ENCODE results near the gene MEGF11.
"Not testable (repeated sequence)": the region's sequence is repeated elsewhere in the genome, so short reads cannot be mapped to it uniquely, and the experiment has no call there.

Gene MEGF11

DNA sequence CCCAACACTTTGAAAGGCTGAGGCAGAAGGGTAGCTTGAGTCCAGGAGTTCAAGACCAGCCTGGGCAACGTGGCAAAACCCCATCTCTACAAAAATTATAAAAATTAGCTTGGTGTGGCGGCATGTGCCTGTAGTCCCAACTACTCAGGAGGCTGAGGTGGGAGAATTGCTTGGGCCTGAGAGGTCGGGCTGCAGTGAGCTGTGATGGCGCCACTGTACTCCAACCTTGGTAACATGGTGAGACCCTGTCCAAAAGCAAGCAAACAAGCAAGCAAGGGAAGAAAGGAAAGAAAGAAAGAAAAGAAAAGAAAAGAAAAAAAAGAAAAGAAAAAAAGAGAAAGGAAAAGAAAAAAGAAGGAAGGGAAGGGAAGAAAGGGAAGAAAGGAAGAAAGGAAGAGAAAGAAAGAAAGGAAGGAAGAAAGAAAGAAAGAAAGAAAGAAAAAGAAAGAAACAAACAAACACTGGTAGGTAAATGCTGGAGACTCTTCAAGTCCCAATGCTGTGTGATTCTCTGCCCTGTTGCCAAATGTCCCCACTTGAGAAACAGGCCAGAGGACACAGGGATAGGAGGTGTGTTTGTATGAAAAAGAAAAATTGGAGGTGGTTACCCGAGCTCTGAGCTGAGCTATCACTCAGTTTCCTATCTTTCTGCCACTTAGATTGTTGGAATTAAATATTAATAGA is 263.1 kb downstream of the MEGF11 start:
- DNase-seq, result no peak

DNA sequence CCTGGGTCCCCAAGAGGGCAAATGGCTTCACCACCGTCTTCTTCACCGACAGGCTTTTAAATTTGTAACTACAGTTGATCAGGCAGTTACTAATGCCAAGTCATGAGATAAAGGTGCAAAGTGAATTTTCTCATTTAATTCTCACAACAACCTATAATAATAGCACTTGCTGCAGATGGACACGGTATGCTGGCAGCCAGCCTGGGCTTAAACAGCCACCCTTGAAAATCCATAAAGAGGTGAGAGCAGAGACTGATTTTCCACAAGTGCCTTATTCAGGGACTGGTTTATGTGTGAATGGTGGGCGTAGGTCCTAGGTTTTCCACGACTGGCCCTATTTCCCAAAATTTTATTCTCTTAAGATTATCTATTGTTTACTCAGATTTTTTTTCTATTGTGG is 266.4 kb downstream of the MEGF11 start:
- no peak for DNase-seq

DNA sequence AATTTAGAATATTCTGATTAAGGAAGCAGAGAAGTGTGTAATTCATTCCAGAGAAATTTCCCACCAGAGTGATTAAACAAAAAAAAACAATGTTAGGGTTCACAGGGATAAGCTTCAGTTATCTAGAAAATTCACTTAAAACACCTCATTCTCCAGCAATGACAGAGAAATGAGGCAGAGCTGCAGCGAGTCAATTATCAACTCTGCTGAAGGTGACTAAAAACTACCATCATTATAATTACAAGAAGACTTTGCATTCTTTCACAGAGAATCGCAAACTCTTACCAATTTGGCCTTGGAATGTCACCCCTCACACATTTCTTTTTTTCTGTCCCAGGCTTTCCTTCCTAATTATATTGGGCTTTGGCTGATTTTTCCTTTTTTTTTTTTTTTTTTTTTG is 267.1 kb downstream of the MEGF11 start:
- DNase-seq, result no peak

DNA sequence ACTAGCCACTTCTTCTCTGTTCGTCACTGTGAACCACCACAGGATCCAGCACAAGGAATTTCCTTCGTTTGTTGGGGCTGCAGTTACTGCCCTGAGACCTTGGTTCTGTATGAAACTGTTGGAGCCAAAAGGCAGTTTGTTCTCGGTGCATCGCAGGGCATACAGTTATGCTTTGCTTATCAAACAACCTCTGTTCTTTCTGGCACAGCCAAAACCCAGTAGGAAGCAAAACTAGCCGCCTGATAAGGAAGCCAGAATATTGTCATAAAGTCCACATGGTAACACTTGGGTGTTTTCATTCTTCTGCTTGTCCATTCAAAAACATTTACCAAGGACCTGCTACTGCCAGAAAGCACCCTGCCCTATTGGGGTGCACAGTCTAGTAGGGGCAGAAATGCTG is 268.2 kb downstream of the MEGF11 start:
- DNase-seq, result no peak

DNA sequence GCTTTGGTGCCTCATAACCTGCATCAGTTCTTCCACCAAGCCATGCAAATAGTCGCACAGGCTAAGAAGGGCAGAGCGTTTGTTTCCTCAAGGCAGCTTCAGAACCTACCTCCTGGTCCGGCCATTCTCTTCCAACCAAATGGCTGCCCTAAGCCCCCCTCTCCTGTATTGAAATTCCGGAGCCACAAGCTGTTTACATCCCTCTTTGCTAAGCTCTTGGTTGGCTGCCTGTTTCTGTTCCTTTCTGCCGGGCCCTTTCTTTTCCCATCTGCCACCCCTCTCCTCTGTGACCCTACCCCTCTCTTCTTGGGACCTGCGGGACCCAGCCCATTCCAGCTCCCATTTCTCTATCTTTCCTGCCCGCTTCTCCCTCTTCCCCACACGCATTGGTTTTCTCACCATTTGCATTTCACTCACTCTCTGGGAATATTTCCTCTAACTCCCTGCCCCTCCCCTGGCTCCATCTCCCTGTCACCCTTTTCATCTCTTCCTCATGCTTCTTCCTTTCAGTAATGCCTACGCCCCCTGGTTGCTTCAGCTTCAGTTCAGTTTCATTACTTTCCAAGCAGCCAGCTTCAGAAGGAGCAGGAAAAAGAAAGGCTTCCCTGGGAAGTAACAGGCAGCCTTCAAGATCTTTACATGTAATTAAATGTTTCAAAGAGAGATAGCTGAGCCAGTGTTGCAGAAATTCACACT is 270.8 kb downstream of the MEGF11 start:
- no peak for DNase-seq

DNA sequence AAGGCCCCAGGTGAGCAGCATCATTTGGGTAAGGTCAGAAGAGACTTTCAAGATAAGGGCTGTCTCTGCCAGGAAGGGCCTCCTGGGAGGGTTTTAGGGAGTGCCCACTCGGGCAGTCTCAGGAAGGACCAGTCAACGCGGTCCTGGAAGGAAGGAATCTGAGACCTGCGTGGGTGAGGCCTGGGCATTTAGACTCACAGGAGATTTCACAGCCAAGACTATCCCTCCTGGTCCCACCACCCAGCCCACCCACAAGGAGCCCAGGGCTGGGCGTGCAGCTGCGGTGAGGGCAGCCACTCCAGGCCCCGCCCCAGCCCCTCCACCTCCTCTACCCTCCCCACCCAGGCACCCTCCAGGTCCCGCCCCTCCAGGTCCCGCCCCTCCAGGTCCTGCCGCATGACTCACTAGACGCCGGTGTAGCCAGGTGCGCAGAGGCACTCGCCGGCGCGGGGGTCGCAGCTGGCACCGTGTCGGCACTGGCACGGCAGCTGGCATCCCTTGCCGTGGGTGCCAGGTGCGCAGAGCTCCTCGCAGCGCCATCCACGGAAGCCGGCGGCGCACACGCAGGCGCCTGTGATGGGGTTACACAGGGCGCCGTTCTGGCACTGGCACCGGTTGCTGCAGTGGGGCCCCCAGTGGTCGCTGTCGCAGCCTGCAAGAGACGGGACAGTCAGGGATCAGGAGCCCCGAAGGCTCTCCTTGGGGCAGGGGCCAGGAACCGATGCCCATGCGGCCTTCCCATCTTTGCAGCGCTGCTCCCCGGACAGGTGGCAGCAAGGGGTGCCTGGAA is 271.5 kb downstream of the MEGF11 start:
- DNase-seq, result peak; percentile 31

DNA sequence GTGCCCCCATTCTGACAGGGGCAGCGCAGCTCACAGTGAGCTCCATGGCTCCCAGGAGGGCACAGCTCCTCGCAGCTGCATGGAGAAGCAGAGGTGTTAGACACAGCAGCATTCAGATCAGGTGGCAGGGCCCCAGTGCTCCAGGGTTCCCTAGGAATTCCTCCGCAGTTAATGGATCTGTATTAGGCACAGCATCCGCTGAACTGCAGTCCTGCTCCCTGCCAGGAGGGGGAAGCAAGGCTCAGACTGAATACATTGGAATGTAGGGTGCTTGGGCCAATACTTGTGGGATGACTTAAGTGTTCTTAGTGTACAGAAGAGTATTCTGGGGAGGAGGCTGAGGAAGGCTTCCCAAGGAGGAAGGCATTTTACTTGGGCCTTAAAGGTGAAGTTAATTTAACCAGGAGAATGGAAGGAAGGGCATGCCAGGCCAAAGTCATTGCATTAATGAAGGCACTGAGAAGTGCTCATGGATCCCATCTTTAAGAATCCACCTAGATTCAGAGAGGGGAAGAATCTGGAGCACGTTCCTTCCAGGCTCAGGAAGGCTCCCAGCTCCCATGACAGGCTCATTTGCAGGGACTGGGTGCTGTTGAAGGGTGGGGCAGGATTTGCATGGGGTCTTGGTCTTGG is 272.6 kb downstream of the MEGF11 start:
- DNase-seq, result no peak

DNA sequence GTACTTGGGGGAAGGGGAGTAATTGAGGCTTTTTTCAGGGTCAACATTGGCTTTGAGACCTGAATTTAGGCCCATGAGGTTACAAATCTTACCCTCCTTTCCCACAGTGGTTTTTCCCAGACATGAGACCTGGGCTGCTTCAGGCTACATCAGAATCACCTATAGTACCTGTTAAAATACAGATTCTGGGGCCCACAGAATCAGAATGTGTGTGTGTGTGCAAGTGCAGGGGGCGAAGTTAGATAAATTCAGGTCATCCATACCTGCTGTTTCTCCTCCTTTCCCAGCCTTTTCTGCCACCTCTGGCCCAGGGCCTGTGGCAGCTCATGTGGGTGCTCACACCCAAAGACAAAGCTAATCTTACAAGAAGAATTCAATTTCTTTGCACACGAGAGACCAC is 273.7 kb downstream of the MEGF11 start:
- no peak for DNase-seq

DNA sequence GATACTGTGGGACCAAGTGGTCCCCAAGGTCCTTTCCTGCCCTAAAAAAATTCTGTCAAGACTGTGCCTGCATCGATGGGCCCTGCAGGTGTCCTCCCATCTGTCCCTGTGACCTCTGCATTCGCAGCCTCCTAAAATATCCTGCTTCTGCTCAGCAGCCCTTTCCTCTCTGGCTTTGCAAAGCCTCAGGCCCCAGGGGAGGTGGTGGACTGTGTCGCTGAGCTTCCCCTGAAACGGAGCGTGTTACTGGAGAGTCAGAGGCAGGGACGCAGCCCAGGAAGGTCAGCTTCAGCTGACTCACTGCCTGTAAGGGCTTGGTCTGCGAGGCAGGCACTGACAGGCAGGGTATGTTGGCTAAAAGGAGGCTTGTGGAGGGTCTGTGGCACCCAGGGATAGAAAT is 274.2 kb downstream of the MEGF11 start:
- DNase-seq, result no peak

DNA sequence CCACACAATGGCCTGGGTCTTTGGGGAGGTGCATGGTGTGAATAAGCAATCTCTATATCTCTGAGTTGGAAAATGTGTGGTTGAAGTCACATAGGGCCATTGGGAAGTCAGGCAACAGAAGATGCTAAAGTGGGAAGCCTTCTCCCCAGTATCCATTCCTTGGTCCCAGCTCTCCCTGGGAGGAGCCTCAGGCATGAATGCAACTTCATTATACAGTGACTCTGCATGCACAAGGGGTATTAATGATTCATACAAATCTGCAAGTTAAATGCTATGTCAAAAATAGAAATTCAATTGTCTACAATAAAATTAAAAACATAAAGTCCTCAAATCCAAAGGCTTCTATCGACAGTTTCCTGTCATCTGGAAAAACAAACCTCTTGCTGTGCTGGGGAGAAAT is 275.4 kb downstream of the MEGF11 start:
- no peak for DNase-seq

DNA sequence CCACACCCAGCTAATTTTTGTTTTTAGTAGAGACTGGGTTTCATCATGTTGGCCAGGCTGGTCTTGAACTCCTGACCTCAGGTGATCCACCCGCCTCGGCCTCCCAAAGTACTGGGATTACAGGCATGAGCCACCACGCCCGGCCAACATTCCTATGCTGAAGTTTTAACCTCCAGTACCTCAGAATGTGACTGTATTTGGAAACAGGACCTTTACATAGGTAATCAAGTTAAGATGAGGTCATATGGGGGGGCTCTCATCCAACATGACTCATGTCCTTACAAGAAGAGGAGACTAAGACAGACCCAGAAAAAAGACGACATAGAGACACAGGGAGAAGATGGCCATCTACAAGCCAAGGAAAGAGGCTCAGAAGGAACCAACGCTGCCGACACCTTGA is 277.4 kb downstream of the MEGF11 start:
- DNase-seq, result not testable (repeated sequence)

DNA sequence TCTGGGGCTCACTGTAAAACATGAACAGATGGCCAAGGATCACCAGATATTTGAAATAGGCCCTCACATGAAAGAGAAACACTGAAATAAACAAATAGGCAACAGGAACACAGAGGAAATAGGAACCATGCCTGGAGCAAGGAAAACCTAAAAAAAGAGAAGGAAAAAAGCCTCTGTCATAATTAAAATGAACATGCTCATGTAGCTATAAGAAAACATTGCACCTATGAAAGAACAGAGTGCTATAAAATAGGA is 281.9 kb downstream of the MEGF11 start:
- DNase-seq, result no peak

DNA sequence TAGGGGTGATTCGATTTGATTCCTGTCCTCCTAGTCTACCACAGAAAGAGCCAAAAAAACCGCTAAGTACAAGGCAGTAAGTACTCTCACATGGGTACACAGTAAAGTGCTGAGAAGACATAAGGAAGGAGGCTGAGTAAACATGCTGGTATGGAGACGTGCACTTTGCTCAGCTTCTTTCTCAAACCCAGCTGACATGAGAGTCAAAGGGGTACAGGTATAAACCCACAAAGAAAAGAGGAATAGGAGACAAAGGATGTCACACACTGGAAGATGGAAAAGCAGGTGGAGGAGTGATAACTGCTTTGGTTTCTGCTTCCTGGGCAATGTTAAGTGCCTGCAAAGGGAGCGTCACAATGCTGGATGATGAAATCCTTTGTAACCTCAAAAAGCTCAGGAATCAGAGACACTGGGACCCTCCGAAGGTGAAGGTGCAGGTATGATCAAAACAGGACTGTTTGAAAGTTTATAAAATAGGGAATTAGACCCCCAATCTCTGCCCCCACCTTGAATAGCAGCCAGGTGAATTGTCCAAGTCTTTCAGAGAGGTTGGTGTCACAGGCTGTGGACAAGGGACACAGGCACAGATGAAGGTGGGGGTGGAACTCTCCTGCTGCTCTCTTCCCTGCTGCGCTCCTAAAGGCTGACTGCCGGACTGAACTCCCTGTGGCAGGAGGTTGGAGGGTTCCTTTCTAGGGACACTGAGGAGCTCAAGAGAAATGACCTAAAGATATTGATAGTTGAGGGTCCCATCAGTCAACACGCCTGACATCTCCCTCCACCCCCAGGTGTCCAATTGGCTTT is 282.4 kb downstream of the MEGF11 start:
- no peak for DNase-seq

DNA sequence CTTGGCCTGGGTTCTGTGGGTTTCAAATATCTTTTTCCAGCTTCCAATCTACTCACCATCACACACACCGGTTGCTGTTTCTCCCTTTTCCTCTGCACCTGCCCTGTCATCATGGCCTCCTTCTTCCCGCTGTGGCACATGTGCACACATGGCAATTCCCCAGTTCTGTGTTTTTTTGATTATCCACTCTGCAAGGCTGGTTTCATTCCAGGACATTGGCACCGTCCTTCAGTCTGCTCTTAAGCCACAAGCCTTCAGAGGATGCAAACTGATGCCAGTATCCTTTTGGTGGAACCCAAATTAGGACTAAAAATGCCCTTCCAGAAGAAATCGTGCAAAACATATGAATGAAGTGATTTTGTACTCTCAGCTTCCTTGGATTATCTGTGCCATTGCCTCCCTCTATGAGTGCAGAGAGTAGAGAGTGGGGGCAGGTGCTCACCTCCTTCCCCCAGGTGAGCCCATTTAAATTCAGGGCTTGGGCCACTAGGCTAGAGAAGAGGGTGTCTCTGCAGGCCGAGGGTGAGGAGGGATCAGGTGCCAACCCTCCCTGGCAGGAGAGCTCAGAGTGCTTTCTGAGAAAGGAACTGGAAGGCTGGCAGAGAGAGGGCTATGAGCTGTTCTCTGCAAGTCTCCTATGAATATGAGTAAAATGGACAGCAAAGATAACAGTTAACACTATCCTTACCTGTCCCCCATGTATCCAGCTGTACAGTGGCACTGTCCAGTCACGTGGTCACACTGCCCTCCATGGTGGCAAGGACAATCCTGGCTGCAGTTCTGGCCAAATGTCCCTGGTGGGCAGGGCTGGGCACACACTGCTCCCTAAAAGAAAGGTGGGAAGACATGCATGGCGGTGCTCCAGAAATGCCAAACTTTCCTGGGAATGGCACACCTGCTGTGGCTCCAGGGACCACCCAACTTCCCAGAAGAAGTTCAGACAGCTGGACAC is 283.4 kb downstream of the MEGF11 start:
- DNase-seq, result no peak

DNA sequence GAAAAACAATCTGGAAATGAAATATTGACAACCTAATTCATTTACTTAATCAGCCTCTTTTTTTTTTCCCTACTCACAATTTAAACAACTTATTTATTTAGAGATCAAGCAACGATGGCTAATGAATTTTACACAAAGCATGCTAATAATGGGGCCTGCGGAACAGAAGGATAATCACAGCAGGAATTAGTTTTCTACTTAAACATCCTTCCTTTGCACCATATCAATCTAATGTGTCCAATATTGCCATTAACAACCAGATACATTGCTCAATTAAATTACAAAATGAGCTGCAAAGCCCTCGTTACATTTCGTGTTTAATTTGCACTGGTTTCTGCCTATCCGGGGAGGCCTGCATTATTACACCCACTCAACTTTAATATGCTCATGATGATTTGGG is 285.0 kb downstream of the MEGF11 start:
- DNase-seq, result no peak

DNA sequence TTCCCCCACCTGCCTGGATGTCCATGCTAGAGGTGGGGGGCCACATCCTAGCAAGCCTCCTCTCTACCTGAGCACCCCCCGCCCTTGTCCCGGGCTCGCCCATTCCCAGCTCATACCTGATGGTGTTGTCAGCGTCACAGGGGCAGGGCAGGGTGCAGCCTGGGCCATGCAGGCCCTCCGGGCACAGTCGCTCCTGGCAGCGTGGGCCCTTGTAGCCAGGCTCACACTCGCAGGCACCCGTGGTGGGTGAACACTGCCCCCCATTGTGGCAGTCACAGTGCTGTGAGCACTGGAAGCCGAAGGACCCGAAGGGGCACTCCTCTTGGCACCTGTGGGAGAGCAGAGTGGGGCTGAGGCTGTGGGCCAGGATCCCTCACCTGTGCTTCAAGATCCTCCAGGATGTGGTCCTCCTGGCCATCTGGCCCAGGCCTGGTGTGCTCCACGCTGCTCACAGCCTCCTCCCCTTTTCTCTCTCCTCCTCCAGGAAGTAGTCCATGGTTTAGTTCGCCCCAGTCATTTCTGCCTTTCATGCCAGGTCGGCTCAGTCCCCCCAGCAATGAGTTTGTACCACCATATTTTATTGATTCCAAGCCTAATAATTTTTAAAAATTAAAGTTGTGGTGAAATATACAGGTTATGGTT is 288.6 kb downstream of the MEGF11 start:
- DNase-seq, result no peak

DNA sequence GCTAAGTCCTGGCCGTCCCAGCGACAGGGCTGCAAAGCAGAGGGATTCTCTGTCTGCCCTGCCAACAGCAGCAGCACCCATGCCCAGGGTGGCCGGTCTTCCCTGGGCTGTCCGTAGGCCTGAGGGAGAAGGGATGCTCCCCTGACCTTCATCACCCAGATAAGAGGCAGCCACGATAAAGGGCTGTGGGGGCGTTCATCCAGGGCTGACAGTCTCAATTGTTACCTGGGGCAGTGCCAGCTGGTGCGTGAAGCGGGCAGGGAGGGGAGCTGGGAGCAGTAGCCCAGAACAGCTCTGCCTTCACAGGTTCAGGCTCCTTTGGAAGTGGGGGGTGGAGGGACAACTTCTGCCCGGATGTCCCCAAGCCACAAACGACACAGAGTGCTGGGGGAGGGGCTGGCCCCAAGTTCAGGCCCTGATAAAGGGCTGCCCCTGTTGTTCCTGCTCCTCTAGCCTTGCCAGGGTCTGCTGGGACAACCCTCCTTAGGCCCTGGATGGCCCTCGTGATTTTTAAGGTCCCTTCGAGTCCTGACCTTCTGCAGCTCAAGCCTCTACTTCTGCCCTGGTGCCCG is 289.6 kb downstream of the MEGF11 start:
- peak; percentile 33 for DNase-seq

DNA sequence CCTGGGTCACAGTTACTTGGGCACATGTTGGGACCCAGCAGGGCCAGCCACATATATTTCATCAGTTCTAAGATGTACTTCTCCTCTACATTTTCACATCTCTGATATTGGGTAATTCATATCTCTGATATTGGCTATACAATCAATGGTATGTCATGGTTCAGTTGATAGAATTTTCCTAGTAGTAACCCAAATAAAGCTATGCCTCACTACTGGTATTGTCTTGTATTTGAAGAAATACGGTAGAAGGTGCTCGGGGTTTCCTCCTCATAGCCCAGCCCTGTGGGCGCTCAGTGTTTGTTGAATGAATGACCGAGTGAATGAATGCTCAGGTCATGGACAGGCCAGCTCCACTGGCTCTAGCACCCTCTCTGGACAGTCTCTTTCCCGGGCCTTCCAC is 290.2 kb downstream of the MEGF11 start:
- no peak for DNase-seq

DNA sequence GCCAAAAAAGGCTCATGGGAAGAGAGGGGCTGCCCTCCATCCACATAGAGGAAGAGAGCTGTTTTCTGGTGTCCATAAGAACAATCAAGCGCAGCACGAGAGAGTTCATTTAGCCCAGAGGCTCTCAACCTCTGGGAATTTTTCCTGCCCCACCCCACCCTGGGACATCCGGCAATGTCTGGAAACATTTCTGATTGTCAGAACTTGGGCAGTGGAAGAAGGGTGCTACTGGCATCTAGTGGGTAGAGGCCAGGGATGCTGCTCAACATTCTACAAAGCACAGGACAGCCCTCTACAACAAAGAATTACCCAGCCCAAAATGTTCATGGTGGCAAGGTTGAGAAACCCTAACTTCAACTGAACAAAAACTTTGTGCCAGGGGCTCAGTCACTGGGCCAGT is 291.4 kb downstream of the MEGF11 start:
- no peak for DNase-seq

DNA sequence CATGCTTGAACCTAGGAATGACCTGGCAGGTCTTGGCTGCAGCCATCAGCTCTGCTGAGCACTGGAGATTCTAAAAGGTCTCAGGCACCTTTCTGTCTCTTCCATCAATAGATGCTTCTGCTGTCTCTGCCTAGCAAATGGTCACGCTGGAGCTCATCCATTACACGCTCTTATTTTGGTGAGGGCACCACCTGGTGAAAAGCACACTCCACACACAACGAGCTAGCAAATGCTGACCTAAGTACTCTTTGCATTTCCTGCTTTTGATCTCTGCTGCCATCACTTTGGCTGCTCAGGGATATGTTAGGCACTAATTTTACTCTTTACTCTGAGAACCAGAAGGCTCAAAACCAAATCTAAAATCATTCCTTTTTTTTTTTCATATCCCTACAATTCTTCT is 293.0 kb downstream of the MEGF11 start:
- peak; percentile 29 for DNase-seq

DNA sequence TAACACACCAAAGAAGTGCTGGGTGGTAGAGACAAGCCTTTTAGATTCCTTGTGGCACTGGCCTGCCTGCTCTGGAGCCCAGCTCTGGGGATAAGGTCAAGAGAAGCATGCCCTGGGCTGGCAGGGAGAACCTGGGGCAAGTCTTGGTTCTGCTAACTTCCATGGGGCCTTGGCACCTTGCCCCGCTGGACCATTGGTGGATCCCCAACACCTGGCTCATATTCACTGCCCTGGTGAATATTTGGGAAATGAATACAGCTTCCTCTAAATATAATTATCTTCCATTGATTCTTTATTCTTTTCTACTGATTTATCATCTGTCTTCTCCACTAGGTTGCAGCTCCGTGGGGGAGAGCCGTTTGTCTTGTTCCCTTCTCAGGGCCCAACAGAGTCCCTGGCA is 294.7 kb downstream of the MEGF11 start:
- DNase-seq, result no peak

All from NCI-H510A treated with DMSO at 0.1 percent for 48 hours (cell line).